H9 (cell line): ENCODE data around the gene RRP9. TPM values are rescaled to one million over a fixed set of nuclear protein-coding genes. Genes with fewer than 3 reads are reported as not detected.

ENCODE experiments used
- DNase-seq: peaks from one replicate; pipeline ENCODE4 v3.0.0-alpha.2; 2017
- H2AFZ ChIP-seq: one replicate; pipeline ENCODE4 v1.6.1; 2013; ENCODE audit warnings: mild to moderate bottlenecking, low read length, control low read depth, moderate library complexity
- H2AK5ac ChIP-seq: 2 replicates; pipeline ENCODE4 v1.6.1; 2013; ENCODE audit warnings: low read length, control low read depth, mixed read lengths; ENCODE audit not compliant: insufficient read length
- H2BK120ac ChIP-seq: one replicate; pipeline ENCODE4 v1.6.1; 2013; ENCODE audit warnings: low read depth, mild to moderate bottlenecking, low read length, control low read depth, inconsistent platforms; ENCODE audit not compliant: poor library complexity, severe bottlenecking
- H2BK12ac ChIP-seq: 2 replicates; pipeline ENCODE4 v1.6.1; 2013; ENCODE audit warnings: low read length, control low read depth, mixed read lengths, low read depth; ENCODE audit not compliant: insufficient read length
- H2BK15ac ChIP-seq: 2 replicates; pipeline ENCODE4 v1.6.1; 2013; ENCODE audit warnings: low read depth, low read length, control low read depth
- H2BK20ac ChIP-seq: one replicate; pipeline ENCODE4 v1.6.1; 2013; ENCODE audit warnings: low read depth, mild to moderate bottlenecking, low read length, control low read depth, inconsistent platforms; ENCODE audit not compliant: poor library complexity, severe bottlenecking
- H2BK5ac ChIP-seq: 2 replicates; pipeline ENCODE4 v1.6.1; 2013; ENCODE audit warnings: low read length, control low read depth, mixed read lengths; ENCODE audit not compliant: insufficient read length
- H3K14ac ChIP-seq: 2 replicates; pipeline ENCODE4 v1.6.1; 2013; ENCODE audit warnings: low read length, control low read depth; ENCODE audit not compliant: insufficient read depth
- H3K18ac ChIP-seq: 2 replicates; pipeline ENCODE4 v1.6.1; 2013; ENCODE audit warnings: low read depth, mild to moderate bottlenecking, mixed read lengths, low read length, control low read depth; ENCODE audit not compliant: insufficient read length
- H3K23ac ChIP-seq: 2 replicates; pipeline ENCODE4 v1.6.1; 2013; ENCODE audit warnings: low read length, control low read depth, mixed read lengths, low read depth; ENCODE audit not compliant: insufficient read length
- H3K23me2 ChIP-seq: 2 replicates; pipeline ENCODE4 v1.6.1; 2013; ENCODE audit warnings: low read depth, mild to moderate bottlenecking, mixed read lengths, low read length, control low read depth; ENCODE audit not compliant: insufficient read length, poor library complexity, severe bottlenecking
- H3K27ac ChIP-seq: 2 replicates; pipeline ENCODE4 v1.5.1; 2013; ENCODE audit warnings: low read length, control low read depth, mixed read lengths, low read depth; ENCODE audit not compliant: insufficient read length
- H3K27me3 ChIP-seq: 2 replicates; pipeline ENCODE4 v1.6.1; 2013; ENCODE audit warnings: low read length, control low read depth, inconsistent platforms; ENCODE audit not compliant: insufficient read depth
- H3K4ac ChIP-seq: 2 replicates; pipeline ENCODE4 v1.6.1; 2013; ENCODE audit warnings: low read depth, mild to moderate bottlenecking, control low read depth, inconsistent platforms, low read length, moderate library complexity
- H3K4me1 ChIP-seq: 2 replicates; pipeline ENCODE4 v1.6.1; 2013; ENCODE audit warnings: low read length, control low read depth, inconsistent platforms; ENCODE audit not compliant: insufficient read depth
- H3K4me2 ChIP-seq: 2 replicates; pipeline ENCODE4 v1.6.1; 2013; ENCODE audit warnings: low read length, control low read depth, mixed read lengths; ENCODE audit not compliant: insufficient read length, insufficient read depth
- H3K56ac ChIP-seq: 2 replicates; pipeline ENCODE4 v1.6.1; 2013; ENCODE audit warnings: low read depth, mild to moderate bottlenecking, mixed read lengths, low read length, control low read depth; ENCODE audit not compliant: insufficient read length
- H3K79me1 ChIP-seq: 2 replicates; pipeline ENCODE4 v1.6.1; 2013; ENCODE audit warnings: low read depth, mild to moderate bottlenecking, moderate library complexity, low read length, control low read depth, inconsistent platforms; ENCODE audit not compliant: insufficient read depth, poor library complexity, severe bottlenecking
- H3K79me2 ChIP-seq: 2 replicates; pipeline ENCODE4 v1.6.1; 2013; ENCODE audit warnings: low read length, control low read depth, inconsistent platforms; ENCODE audit not compliant: insufficient read depth
- H3K9ac ChIP-seq: 2 replicates; pipeline ENCODE4 v1.6.1; 2013; ENCODE audit warnings: low read length, control low read depth, mixed read lengths; ENCODE audit not compliant: insufficient read length; ENCODE audit errors: extremely low read depth
- H3K9me3 ChIP-seq: one replicate; pipeline ENCODE4 v1.6.1; 2013; ENCODE audit warnings: low read depth, low read length, inconsistent platforms; ENCODE audit not compliant: control insufficient read depth
- H3T11ph ChIP-seq: one replicate; pipeline ENCODE4 v1.6.1; 2013; ENCODE audit warnings: mild to moderate bottlenecking, low read length, control low read depth, inconsistent platforms
- H4K20me1 ChIP-seq: one replicate; pipeline ENCODE4 v1.6.1; 2013; ENCODE audit not compliant: control insufficient read depth, insufficient read length, insufficient read depth
- H4K5ac ChIP-seq: 2 replicates; pipeline ENCODE4 v1.6.1; 2013; ENCODE audit warnings: low read depth, mild to moderate bottlenecking, mixed read lengths, low read length, control low read depth; ENCODE audit not compliant: insufficient read length
- H4K8ac ChIP-seq: replicated peaks from 2 replicates; pipeline ENCODE4 v1.6.1; 2013; ENCODE audit warnings: low read length, control low read depth, mixed read lengths, low read depth; ENCODE audit not compliant: insufficient read length
- H4K91ac ChIP-seq: 2 replicates; pipeline ENCODE4 v1.6.1; 2013; ENCODE audit warnings: low read depth, mild to moderate bottlenecking, moderate library complexity, mixed read lengths, low read length, control low read depth; ENCODE audit not compliant: insufficient read length
- H3K27ac Mint-ChIP-seq, 3 experiments: 2 replicates in 2 of 3; 3 replicates in 1 of 3; pipeline ENCODE4 v1.8.0; 2020 to 2021; ENCODE audit warnings: mixed read lengths in 3 of 3, mild to moderate bottlenecking in 1 of 3, moderate library complexity in 1 of 3
- H3K27me3 Mint-ChIP-seq: 2 replicates; pipeline ENCODE4 v1.8.0; 2021; ENCODE audit warnings: low read depth, mild to moderate bottlenecking, moderate library complexity, mixed read lengths
- H3K36me3 Mint-ChIP-seq, 3 experiments: 2 replicates in 2 of 3; 3 replicates in 1 of 3; pipeline ENCODE4 v1.8.0; 2020 to 2021; ENCODE audit warnings: low read depth in 3 of 3, mixed read lengths in 3 of 3; ENCODE audit not compliant: insufficient read depth in 1 of 3
- H3K4me1 Mint-ChIP-seq, 2 experiments: 2 replicates each; pipeline ENCODE4 v1.8.0; 2020; ENCODE audit warnings: mixed read lengths in 2 of 2
- H3K4me3 Mint-ChIP-seq, 2 experiments: 2 replicates in 1 of 2; 3 replicates in 1 of 2; pipeline ENCODE4 v1.8.0; 2020 to 2021; ENCODE audit warnings: mild to moderate bottlenecking in 2 of 2, mixed read lengths in 2 of 2, moderate library complexity in 1 of 2
- H3K9me3 Mint-ChIP-seq, 2 experiments: 2 replicates in 1 of 2; 3 replicates in 1 of 2; pipeline ENCODE4 v1.8.0; 2020; ENCODE audit warnings: mild to moderate bottlenecking in 2 of 2, mixed read lengths in 2 of 2, moderate library complexity in 1 of 2
- WGBS: extraction: QIAGEN DNeasy Blood & Tissue Kit; methylation state at CpG from one replicate; pipeline ENCODE4 v1.1.7; 2013; ENCODE audit warnings: missing lambda C conversion rate, low lambda C conversion rate, mixed read lengths; ENCODE audit not compliant: insufficient read length; ENCODE audit errors: extremely low coverage; 5-methylcytosine and 5-hydroxymethylcytosine counted together
- total RNA-seq: library from RNA; stranded (reverse); gene quantifications from 2 replicates; pipeline ENCODE4 v1.2.1, GENCODE V29; 2021
- TF ChIP-seq, protein P1 (sequence below): fragments of 200-600 bp; sonication (generic); conservative IDR thresholded peaks from 3 replicates; pipeline ENCODE4 v1.8.0; 2021; ENCODE audit warnings: antibody characterized with exemption, mild to moderate bottlenecking

The RRP9 gene
- total RNA-seq, 1 experiment from 2014 or later, result 64.0 TPM

DNA sequence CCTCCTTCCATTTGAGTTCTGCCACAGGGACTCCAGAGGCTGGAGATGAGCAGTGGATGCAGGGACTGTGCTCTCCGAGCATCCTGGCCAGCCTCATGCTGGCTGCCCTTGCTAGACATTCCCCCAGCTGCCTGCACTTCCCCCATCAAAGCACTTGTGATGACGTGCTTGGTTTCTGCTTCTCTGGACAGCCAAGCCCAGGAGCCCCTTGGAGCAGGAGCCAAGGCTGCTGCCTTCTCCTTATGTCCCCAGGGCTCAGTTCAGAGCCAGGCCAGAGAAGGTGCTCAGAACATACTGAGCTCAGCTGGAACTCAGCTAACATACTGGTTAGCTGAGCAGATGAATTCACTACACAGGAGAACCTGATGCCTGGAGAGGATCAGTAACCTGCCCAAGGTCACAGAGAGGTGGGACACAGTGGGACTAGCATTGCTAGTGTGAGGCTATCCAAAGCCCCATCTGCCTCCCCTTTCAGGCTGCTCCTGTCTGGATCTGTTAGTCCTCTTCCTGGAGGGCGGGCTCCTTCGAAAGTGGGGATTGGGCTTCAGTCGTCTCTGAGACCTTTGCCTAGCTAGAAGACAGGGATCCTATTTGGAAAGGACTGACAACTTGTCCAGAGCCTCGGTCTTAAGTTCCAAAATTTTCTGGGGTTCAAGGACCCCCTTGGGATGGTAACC, 21.3 kb upstream of the RRP9 start:
- Histone ChIP-seq H2BK20ac (no peak overlapping the region), H2AK5ac (no peak overlapping the region), H3K56ac (no peak overlapping the region), H3K79me1 (no peaks in the 10 kb centered on the region), H4K8ac (no peak overlapping the region), H3K14ac (no peak overlapping the region), H3K4me1 (no peaks in the 10 kb centered on the region; the same call in 1 of the 2 replicates), H3K23me2 (peaks cover 8% of the 10 kb centered on the region), H2BK5ac (no peak overlapping the region), H4K91ac (no peak overlapping the region), H2BK120ac (no peak overlapping the region), H3K18ac (no peak overlapping the region), H3K4ac (no peak overlapping the region), H3K27me3 (no peaks in the 10 kb centered on the region), H3K9ac (no peak overlapping the region), H2BK15ac (no peak overlapping the region), H3K4me2 (no peak overlapping the region), H3K79me2 (no peaks in the 10 kb centered on the region), H3K9me3 (no peaks in the 10 kb centered on the region), H4K20me1 (no peaks in the 10 kb centered on the region), H3T11ph (no peak overlapping the region), H3K27ac (no peak overlapping the region), H4K5ac (no peak overlapping the region), H2AFZ (no peak overlapping the region), H2BK12ac (no peak overlapping the region), H3K23ac (no peak overlapping the region)
- H3K4me1 Mint-ChIP-seq, result peaks cover 40 to 58% of the 10 kb centered on the region in 2 experiments
- no peaks in the 10 kb centered on the region for H3K9me3 Mint-ChIP-seq
- peak overlapping the region in 1 of 3 experiments; percentile 52; a peak in 1 of 7 replicates for H3K27ac Mint-ChIP-seq
- peaks cover 59% of the 10 kb centered on the region for H3K27me3 Mint-ChIP-seq
- TF ChIP-seq, protein P1, sequence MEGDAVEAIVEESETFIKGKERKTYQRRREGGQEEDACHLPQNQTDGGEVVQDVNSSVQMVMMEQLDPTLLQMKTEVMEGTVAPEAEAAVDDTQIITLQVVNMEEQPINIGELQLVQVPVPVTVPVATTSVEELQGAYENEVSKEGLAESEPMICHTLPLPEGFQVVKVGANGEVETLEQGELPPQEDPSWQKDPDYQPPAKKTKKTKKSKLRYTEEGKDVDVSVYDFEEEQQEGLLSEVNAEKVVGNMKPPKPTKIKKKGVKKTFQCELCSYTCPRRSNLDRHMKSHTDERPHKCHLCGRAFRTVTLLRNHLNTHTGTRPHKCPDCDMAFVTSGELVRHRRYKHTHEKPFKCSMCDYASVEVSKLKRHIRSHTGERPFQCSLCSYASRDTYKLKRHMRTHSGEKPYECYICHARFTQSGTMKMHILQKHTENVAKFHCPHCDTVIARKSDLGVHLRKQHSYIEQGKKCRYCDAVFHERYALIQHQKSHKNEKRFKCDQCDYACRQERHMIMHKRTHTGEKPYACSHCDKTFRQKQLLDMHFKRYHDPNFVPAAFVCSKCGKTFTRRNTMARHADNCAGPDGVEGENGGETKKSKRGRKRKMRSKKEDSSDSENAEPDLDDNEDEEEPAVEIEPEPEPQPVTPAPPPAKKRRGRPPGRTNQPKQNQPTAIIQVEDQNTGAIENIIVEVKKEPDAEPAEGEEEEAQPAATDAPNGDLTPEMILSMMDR, result no peak
- no peak overlapping the region for H3K4me3 Mint-ChIP-seq
- peaks cover 0 to 5% (median 0%) of the 10 kb centered on the region in 3 experiments; a peak in 2 of 7 replicates for H3K36me3 Mint-ChIP-seq
- DNase-seq, result no peak
- no CpG with 5 or more reads among the region's 6 CpGs for WGBS
